Pancreas (tissue), 10 donors: ENCODE measurements around the gene SAXO1. TPM values are rescaled to one million over a fixed set of nuclear protein-coding genes. Genes with fewer than 3 reads are reported as not detected.

Experiments used
- ATAC-seq, 4 donors: fragments of 200-7000 bp; cut with Tn5 transposase; one replicate each; pipeline versions ENCODE4 v1.8.0 to v1.9.1; 2020; ENCODE audit warnings: mild to moderate bottlenecking in 4 of 4, moderate library complexity in 4 of 4
- DNase-seq, 6 donors: peaks; one replicate each; pipeline ENCODE4 v3.0.0-alpha.2; 2020
- FAIRE-seq: peaks from 2 replicates; lab custom pipeline; 2012; peaks lifted over from hg19 to GRCh38; lab: Jason Lieb, UNC
- H3K27ac ChIP-seq, 4 donors: fragments of 200-600 bp; sonication (generic); 1 replicate in 3 of 4; 2 replicates in 1 of 4; pipeline versions ENCODE4 v1.5.0 to v1.8.0; 2020
- H3K27me3 ChIP-seq, 4 donors: fragments of 200-600 bp; one replicate each; pipeline ENCODE4 v1.8.0; 2021
- H3K36me3 ChIP-seq, 3 donors: fragments of 200-600 bp; sonication (generic) in 1 of 3; one replicate each; pipeline versions ENCODE4 v1.5.0 to v1.8.0; 2020 to 2021
- H3K4me1 ChIP-seq, 3 donors: fragments of 200-600 bp; one replicate each; pipeline ENCODE4 v1.8.0; 2021
- H3K4me3 ChIP-seq, 4 donors: fragments of 200-600 bp; sonication (generic) in 2 of 4; one replicate each; pipeline versions ENCODE4 v1.5.0 to v1.8.0; 2020 to 2021
- H3K9me3 ChIP-seq, 4 donors: fragments of 200-600 bp; one replicate each; pipeline ENCODE4 v1.8.0; 2021
- CTCF ChIP-seq, 4 donors: fragments of 200-600 bp; sonication (generic) in 3 of 4; IDR thresholded peaks; one replicate each; pipeline versions ENCODE4 v1.5.0 to v1.8.0; 2021; ENCODE audit warnings: antibody characterized with exemption in 4 of 4
- WGBS, 2 donors: extraction: QIAGEN DNeasy Blood & Tissue Kit; methylation state at CpG; one replicate each; pipeline ENCODE4 v1.1.7; 2013; 5-methylcytosine and 5-hydroxymethylcytosine counted together
- intact Hi-C, 3 donors: fragments of 100-400 bp; cut with DNase I; formaldehyde crosslinking; loops; one replicate each; pipeline versions ENCODE4 v1.11.1 to v1.14.2; 2022
- polyA plus RNA-seq, 2 donors: library from polyadenylated mRNA; stranded (reverse); fragments of 200-250 nt; gene quantifications; one replicate each; pipeline ENCODE4 v1.2.3, GENCODE V29; 2013
- total RNA-seq, 6 donors: library from RNA; stranded (reverse); fragmentation: NEBNext Ultra II Directional in 4 of 6; extraction: Animal tissue kit (Norgen Biotek cat#: 25700) in 4 of 6; gene quantifications; one replicate each; pipeline versions ENCODE4 v1.2.1 to v1.2.4, GENCODE V29; 2021 to 2023
- donor health status: healthy with polysubstance abuse.
- donor health status: DM: no; HTN: no; CAD: no; lungs with moderate emphysema.
- donor health status: DM: no; HTN: no; CAD: no.
- donor health status: control.
- donor health status: control.
- donor health status: Bipolar disorder and iron deficiency.
- donor health status: DM: yes; HTN: yes; CAD: no.
- donor health status: DM: no; HTN: no; CAD: no.
- donor health status: DM: no; HTN: no; CAD: no.
- donor health status: DM: yes; HTN: yes; CAD: no.

The SAXO1 gene
- total and polyA plus RNA-seq, 8 donors = 0.08 to 0.51 (median 0.14) TPM; not detected in 2

GRCh38 chr9:19050637-19051591 lies 17.9 kb upstream of the SAXO1 start:
- 50 to 54% methylated on average over 12 of the region's 12 CpGs for WGBS, 2 donors
- no peak for FAIRE-seq
- Histone ChIP-seq H3K4me1 (peaks cover 8 to 22% (median 16%) of the 10 kb centered on the region in 3 donors), H3K27me3 (no peaks in the 10 kb centered on the region), H3K36me3 (no peaks in the 10 kb centered on the region), H3K27ac (no peak overlapping the region), H3K4me3 (peak overlapping the region; percentile 79 to 97 (median 90)), H3K9me3 (no peaks in the 10 kb centered on the region)
- intact Hi-C loops = no loop called here
- ATAC-seq = no peak
- DNase-seq = no peak
- TF ChIP-seq CTCF (IDR thresholded peaks at IDR 0.05) = no peak

- no peaks in the 10 kb centered on the region for H3K36me3 ChIP-seq
- H3K9me3 ChIP-seq = no peaks in the 10 kb centered on the region
- peak overlapping the region; percentile 79 to 97 (median 90) for H3K4me3 ChIP-seq
- no peaks in the 10 kb centered on the region for H3K27me3 ChIP-seq
- peaks cover 8 to 22% (median 16%) of the 10 kb centered on the region in 3 donors for H3K4me1 ChIP-seq
- H3K27ac ChIP-seq = peak overlapping the region; percentile 77 to 97 (median 88)
- no peak for TF ChIP-seq CTCF (IDR thresholded peaks at IDR 0.05)
- DNase-seq (no peak), ATAC-seq (peak; percentile 5 to 16 (median 8)), FAIRE-seq (no peak)
- intact Hi-C loops = no loop called here
- WGBS, 2 donors = 2 to 3% methylated on average over 33 of the region's 33 CpGs
Measured at GRCh38 chr9:19049917-19050636, 17.1 kb upstream of the SAXO1 start.

DNA sequence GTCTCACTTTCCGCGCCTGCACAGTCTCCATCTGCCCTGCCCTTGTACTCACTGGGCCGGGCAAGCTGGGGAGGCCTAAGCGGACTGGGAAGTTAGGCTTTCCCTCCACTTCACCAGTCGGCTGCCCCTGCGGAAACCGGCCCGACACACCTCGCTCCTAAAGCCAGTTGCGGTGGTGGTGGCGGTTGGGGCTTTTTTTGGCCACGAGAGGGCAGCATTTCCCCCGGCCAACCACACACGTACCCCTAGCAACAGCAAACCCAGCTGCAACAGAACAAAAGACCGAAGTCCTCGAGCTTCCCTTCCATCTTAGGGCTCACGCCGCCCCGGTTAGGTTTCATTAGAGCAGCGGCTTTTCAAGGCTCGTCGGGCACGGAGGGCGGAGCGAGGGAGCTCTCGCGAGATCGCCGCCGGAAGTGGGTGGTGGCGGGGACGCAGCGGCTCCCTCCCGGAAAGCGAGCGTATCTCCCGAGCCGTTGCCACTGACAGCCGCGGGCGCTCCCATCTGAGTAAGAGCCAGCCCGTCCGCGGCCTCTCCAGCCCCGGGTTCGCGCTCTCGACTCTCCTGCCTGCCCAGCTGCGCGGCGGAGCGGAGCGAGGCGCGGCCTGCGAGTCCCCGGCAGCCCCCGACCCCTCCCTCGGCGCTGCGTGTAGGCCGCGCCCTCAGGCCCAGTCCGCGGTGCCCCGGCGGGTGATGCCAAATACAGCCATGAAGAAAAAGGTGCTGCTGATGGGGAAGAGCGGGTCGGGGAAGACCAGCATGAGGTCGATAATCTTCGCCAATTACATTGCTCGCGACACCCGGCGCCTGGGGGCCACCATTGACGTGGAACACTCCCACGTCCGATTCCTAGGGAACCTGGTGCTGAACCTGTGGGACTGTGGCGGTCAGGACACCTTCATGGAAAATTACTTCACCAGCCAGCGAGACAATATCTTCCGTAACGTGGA lies 16.2 kb upstream of the SAXO1 start, which contains the start of gene RRAGA:
TSS of gene RRAGA (plus strand) at position 462 of the 951 bp plus-strand sequence. CDS start at position 695, 233 bp downstream.
- Histone ChIP-seq H3K36me3 (no peaks in the 10 kb centered on the region), H3K9me3 (no peaks in the 10 kb centered on the region), H3K27me3 (no peaks in the 10 kb centered on the region), H3K4me1 (peaks cover 8 to 22% (median 16%) of the 10 kb centered on the region in 3 donors), H3K4me3 (peak within 1 kb of the TSS; percentile 79 to 97 (median 90)), H3K27ac (peak within 1 kb of the TSS; percentile 77 to 97 (median 88))
- intact Hi-C loops = no loop called here
- DNase-seq (peak; percentile 91 to 97 (median 94)), FAIRE-seq (no peak), ATAC-seq (peak; percentile 93 to 97 (median 96))
- WGBS, 2 donors = 0% methylated on average over 66 to 82 of the region's 82 CpGs
- TF ChIP-seq CTCF (IDR thresholded peaks at IDR 0.05) = peak; percentile 60 to 84 (median 78)

DNA sequence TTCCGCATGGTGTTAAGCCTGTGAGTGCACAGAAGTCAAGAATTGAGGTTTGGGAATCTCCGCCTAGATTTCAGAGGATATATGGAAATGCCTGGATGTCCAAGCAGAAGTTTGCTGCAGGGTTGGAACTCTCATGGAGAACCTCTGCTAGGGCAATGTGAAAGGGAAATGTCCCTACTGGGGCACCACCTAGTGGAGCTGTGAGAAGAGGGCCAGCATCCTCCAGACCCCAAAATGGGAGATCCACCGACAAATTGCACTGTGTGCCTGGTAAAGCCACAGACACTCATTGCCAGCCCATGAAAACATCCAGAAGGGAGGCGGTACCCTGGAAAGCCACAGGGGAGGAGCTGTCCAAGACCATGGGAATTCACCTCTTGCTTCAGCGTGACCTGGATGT lies 3.6 kb upstream of the SAXO1 start:
- H3K27me3 ChIP-seq = no peaks in the 10 kb centered on the region
- WGBS, 2 donors = 95% methylated on average over 5 of the region's 5 CpGs
- ATAC-seq (no peak), FAIRE-seq (no peak), DNase-seq (no peak)
- no peaks in the 10 kb centered on the region for H3K9me3 ChIP-seq
- no peaks in the 10 kb centered on the region for H3K4me1 ChIP-seq
- intact Hi-C loops = no loop called here
- H3K4me3 ChIP-seq = no peak overlapping the region
- no peak overlapping the region for H3K27ac ChIP-seq
- no peak for TF ChIP-seq CTCF (IDR thresholded peaks at IDR 0.05)
- no peaks in the 10 kb centered on the region for H3K36me3 ChIP-seq
